Umbilical cord (tissue), 2 donors: Measurements from ENCODE around the gene RBMS3. TPM values are rescaled to one million over a fixed set of nuclear protein-coding genes. Genes with fewer than 3 reads are reported as not detected.

Experiments
- DNase-seq: peaks from one replicate; pipeline ENCODE4 v3.0.0-alpha.2; 2015; ENCODE audit warnings: low spot score
- total RNA-seq: library from RNA; depleted of rRNA; stranded (reverse); fragments of >200 nt; gene quantifications from one replicate; pipeline ENCODE4 v1.2.3, GENCODE V29; 2014; ENCODE audit warnings: low replicate concordance; ENCODE audit not compliant: insufficient read depth

The RBMS3 gene
- total RNA-seq, 1 donor from 2014 or later: 195 TPM

GRCh38 chr3:29718661-29719065, 437.8 kb downstream of the RBMS3 start:
- DNase-seq: peak; percentile 42

GRCh38 chr3:29720665-29721064, 439.8 kb downstream of the RBMS3 start:
- DNase-seq: no peak

DNA sequence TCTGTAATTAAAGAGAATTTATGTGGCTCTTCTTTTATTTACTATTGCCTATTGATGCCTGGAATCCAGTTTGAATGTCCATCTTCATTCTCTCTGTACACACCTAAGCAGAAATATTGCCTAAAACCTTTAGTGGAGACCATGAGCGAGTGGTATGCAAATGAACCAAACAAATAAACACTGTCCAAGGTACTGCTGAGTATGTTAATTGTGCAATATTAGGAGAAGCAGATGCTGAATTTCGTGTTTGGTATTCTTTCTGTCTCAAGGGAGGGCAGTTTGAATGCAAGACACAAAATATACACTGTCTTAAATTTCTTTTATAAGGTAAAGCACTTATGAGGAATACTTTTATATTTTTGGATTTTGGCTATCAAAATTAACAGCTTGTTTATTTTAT, 440.9 kb downstream of the RBMS3 start:
- DNase-seq: no peak

GRCh38 chr3:29731050-29731449, 450.2 kb downstream of the RBMS3 start:
- DNase-seq: no peak

- DNase-seq: no peak
Observed at GRCh38 chr3:29741231-29741630, 460.4 kb downstream of the RBMS3 start.

GRCh38 chr3:29745232-29745870, 464.5 kb downstream of the RBMS3 start:
- DNase-seq: no peak

GRCh38 chr3:29746163-29746760, 465.4 kb downstream of the RBMS3 start:
- no peak for DNase-seq

GRCh38 chr3:29747991-29748390, 467.1 kb downstream of the RBMS3 start:
- no peak for DNase-seq

- no peak for DNase-seq
Observed at GRCh38 chr3:29751647-29752314, 470.9 kb downstream of the RBMS3 start.

- DNase-seq: no peak
Observed at GRCh38 chr3:29754346-29754745, 473.5 kb downstream of the RBMS3 start.

GRCh38 chr3:29755416-29755815, 474.5 kb downstream of the RBMS3 start:
- DNase-seq: no peak

DNA sequence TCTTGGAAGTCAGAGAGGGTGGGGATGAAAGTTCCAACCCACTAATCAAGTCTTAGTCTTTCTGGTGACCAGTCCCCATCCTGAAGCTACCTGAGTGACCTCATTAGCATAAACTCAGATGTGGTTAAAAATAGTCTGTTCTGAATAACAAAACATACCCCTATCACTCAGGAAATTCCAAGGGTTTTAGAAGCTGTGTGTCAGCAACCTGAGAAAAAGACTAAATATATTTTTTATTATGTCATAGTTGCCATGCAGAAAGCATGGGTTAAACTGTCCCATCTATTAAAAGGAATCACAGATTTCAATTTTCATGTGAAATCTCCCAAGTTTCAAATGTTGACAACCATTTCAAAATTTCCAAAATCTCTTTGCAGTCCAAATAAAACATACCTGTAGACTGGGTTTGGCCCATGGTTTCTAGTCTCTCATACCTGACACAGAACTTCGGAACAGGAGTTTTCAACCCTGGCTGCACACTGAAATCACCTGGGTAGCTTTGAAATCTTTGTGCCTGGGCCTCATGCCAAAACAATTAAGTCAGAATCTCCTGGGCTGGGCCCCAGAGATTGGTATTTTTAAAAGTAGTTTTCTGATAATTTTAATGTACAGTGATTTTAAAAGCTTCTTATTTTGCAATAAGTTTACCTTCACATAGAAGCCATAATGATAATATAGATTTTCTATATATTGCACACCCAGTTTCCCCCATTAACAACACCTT, 476.3 kb downstream of the RBMS3 start:
- peak; percentile 28 for DNase-seq

DNA sequence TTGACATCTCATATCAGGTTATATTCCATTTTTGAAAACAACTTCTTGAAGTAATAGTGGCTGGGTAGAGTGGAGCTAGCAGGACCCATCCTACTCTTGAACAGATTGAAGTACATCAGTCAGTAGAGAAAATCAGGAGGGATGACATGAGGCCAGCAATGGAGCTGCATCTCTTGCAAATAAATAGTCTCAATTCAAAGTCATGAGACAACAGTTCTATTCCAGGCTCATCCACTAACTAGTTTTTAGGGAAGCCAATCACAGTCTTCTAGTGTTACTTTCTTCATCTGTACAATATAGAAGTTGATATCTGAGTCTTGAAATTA, 477.2 kb downstream of the RBMS3 start:
- no peak for DNase-seq

DNA sequence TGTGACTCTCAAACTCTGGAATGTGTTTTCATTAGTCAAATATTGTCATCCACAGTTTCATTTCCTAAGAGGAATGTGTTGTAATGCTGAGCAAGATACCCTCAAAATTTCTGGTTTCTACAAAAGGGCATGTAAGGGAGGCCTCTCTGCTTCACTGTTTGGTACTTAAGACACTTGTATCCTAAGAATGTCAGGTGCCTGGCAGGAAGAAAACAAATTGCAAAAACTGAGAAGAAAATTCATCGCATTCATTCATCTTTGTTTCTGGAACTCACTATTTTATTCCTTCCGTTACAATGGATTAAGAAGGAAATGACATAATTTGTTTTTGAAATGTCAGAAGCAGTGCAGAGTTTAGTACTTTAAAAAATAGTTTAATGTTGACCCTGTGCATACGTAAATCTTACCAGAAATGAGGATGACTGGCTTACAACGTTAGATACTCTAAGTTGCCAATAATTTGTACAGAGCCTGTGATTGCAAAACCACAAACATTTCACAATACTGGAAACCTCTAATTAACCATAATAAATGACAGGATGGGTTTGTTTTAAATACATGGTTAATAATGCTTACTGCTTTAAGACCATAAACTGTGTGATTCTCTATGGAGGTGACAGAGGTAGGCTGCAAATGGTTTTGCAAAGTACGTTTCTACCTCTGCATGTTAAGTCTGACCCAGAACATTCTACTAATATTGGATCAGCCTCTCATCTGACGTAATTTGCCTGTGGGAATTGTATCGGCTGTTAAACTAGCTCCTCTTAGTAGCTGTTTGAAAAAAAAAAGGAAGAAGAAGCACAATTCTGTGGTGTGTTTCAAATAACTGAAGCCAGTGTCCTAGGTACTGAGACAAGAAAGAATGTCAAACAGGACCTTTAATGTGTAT, 477.8 kb downstream of the RBMS3 start:
- peak; percentile 25 for DNase-seq

- DNase-seq: peak; percentile 27
Observed at GRCh38 chr3:29759411-29760225, 478.7 kb downstream of the RBMS3 start.

GRCh38 chr3:29760226-29760685, 479.4 kb downstream of the RBMS3 start:
- peak; percentile 25 for DNase-seq

- DNase-seq: no peak
Observed at GRCh38 chr3:29761517-29761916, 480.6 kb downstream of the RBMS3 start.

DNA sequence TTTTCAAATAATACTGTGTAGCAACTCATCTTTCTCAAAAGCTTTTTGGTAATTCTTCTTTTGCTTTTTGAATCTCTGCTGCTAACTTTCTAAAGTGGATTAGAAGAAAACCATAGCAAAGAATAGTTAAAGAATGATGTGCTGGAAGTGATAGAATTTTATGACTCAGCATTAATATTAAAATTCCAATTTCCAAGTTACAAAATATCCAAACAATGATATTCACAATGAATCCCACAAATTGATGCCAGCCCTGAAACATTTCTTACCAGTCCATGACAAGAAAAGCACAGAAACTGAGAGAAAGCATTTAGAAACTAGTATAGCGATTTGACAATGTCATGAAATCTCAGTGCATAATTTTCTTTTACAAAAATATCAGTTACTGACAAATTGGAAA, 482.2 kb downstream of the RBMS3 start:
- no peak for DNase-seq

DNA sequence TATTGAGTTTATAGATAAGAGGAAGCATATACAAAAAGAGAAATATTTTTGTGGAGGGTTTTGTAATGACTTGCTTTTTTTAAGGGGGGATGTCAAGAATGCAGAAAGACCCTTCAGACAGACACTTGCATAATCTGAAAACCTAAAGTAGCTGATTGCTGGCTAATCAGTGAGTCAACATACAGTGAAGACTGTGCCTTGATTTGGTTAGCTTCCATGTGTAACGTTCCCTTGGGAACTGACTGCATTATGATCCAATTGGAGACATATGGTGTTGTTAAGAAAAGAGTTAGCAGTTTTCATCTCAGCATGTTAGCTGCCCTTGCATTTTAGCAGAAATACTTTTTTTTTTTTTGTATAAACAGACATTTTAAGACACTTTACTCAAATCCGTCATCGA, 483.2 kb downstream of the RBMS3 start:
- peak; percentile 21 for DNase-seq

DNA sequence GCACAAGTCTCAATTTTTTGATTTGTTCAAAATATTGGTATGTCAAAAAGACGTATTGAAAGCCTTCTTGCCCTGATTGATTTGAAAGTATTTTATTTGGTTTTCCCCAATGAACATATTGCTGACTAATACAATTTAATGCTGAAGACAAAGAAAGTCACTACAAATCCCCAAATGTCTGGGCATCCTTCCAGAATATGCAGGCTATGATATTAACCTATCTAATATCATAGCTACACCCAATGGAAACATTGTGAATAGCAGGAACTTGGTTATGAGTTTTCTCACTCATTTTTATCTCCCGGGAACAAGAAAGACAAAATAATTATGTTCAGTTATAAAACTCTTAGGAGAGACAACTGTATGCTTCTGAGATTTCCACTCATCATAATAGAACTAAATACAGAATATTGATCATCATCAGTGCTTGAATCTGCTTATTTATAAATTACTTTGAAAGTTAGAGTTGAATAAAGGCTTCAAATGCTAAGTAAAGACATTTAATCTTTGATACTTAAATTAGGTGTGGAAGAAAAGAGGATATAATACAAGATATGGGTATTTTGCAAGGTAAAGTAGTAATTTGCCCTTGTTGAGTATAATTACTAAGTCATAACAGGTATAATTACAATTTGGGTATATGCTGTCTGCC, 483.9 kb downstream of the RBMS3 start:
- DNase-seq: peak; percentile 84
